Measurements from ENCODE around the gene TAF1B. TPM values are rescaled to one million over a fixed set of nuclear protein-coding genes. Genes with fewer than 3 reads are reported as not detected.

Gene TAF1B
- total and polyA plus RNA-seq, 2 donors (not counting 3 experiments of a cell fraction or from before 2014, with no cell fraction given) = 6.3 to 29.4 TPM

- DNase-seq (ENCODE audit: low read depth, low spot score) (no peak), FAIRE-seq (no peak)
- TF ChIP-seq FOS (IDR thresholded peaks at IDR 0.05; ENCODE audit: borderline replicate concordance, insufficient read depth, low read length) (no peak), POLR2A (IDR thresholded peaks at IDR 0.05; ENCODE audit: low read depth, low read length) (no peak), MYC (IDR thresholded peaks at IDR 0.05; ENCODE audit: low read depth, low read length) (no peak), POLR2AphosphoS5 (IDR thresholded peaks at IDR 0.05; ENCODE audit: insufficient read depth, low read depth, low read length) (no peak), GATA2 (IDR thresholded peaks at IDR 0.05; ENCODE audit: insufficient read depth, insufficient read length, low read depth, low read length) (no peak), MAX (IDR thresholded peaks at IDR 0.05; ENCODE audit: insufficient read depth, insufficient read length) (no peak), CTCF (IDR thresholded peaks at IDR 0.05; ENCODE audit: extremely low read depth in 1 of 2, insufficient read depth in 1 of 2, low read depth in 1 of 2, low read length in 2 of 2) (no peak), JUN (IDR thresholded peaks at IDR 0.05; ENCODE audit: borderline replicate concordance, insufficient read depth, insufficient read length, low read depth) (no peak), EZH2 (IDR thresholded peaks at IDR 0.05; ENCODE audit: borderline replicate concordance, low read depth, low read length, severe bottlenecking) (no peak)
- Histone ChIP-seq H3K9me3 (replicated peaks; ENCODE audit: control insufficient read depth, insufficient read depth, low read length) (no peaks in the 10 kb centered on the region), H3K4me3 (replicated peaks in 1 of 3; ENCODE audit: insufficient read depth in 1 of 3, low read depth in 1 of 3, low read length in 3 of 3) (peak overlapping the region; percentile 56 to 86 (median 84)), H3K27ac (ENCODE audit: insufficient read depth, low read depth, low read length) (peak overlapping the region; percentile 78), H3K27me3 (ENCODE audit: control insufficient read depth in 2 of 2, insufficient read depth in 2 of 2, low read length in 2 of 2) (no peaks in the 10 kb centered on the region), H3K36me3 (ENCODE audit: control insufficient read depth in 2 of 2, extremely low read depth in 1 of 2, insufficient read depth in 2 of 2, low read length in 2 of 2) (peaks cover 0 to 4% of the 10 kb centered on the region in 2 experiments), H2AFZ (ENCODE audit: low read depth, low read length) (peak overlapping the region; percentile 89), H3K4me1 (ENCODE audit: control insufficient read depth, extremely low read depth, insufficient read depth, low read length) (peaks cover 28% of the 10 kb centered on the region), H3K79me2 (ENCODE audit: control insufficient read depth, insufficient read depth, low read length) (peaks cover 42% of the 10 kb centered on the region), H3K9me1 (replicated peaks; ENCODE audit: control insufficient read depth, extremely low read depth, insufficient read depth, low read length) (no peaks in the 10 kb centered on the region), H3K4me2 (ENCODE audit: insufficient read depth, low read length) (peak overlapping the region; percentile 87), H3K9ac (replicated peaks; ENCODE audit: extremely low read depth, insufficient read depth, low read length) (peak overlapping the region; percentile 87), H4K20me1 (replicated peaks; ENCODE audit: control insufficient read depth, extremely low read depth, insufficient read depth, low read length) (no peaks in the 10 kb centered on the region)
- BruUV-seq (replicated peaks) = TSS peak; percentile 30
- intact Hi-C loops (cut with micrococcal nuclease) = loop anchor here (5.0 kb wide), 2 partner anchors 108 to 148 kb away; partner anchors contain the start of gene GRHL1
- POLR2A ChIA-PET = interaction anchor here (0.6 to 1.0 kb wide), 3 partner anchors 9 to 40 kb away, joined by 3 to 4 read pairs (median 3); no protein-coding TSS in a partner anchor
- CTCF ChIA-PET = interaction anchor here (1.0 to 2.2 kb wide), 9 partner anchors 10 to 229 kb away, joined by 3 to 10 read pairs (median 4); no protein-coding TSS in a partner anchor
- dilution Hi-C loops (cut with MboI; ENCODE audit: extremely low pct_ligation_motif_present, low sequenced_read_pairs) = no loop called here
Observed at GRCh38 chr2:9844036-9844483, 786 bp downstream of the TAF1B start.

Data from endothelial cell of umbilical vein (primary cell).